K562 (cell line): ENCODE data around the gene CFAP54. TPM values are rescaled to one million over a fixed set of nuclear protein-coding genes. Genes with fewer than 3 reads are reported as not detected.
"Not testable (repeated sequence)": the region's sequence is repeated elsewhere in the genome, so short reads cannot be mapped to it uniquely, and the experiment has no call there.

Experiments used
- ATAC-seq: fragments of 200-7000 bp; cut with Tn5 transposase; 3 replicates; pipeline ENCODE4 v1.9.1; 2020; ENCODE audit warnings: moderate library complexity
- BruUV-seq: library from RNA; stranded (reverse); fragments of 400-500 nt; replicated peaks from 2 replicates; lab custom pipeline; 2021; lab: Mats Ljungman, UMichigan
- CTCF ChIA-PET: fragments of 300-600 bp; formaldehyde crosslinking; extraction: SDS; loops from one replicate; lab custom pipeline; 2021; ENCODE audit warnings: low intra/inter-chr PET ratio; lab: Yijun Ruan, JAX
- POLR2A ChIA-PET: fragments of 300-600, 350-650 bp; sonication (Branson Sonifier 250); formaldehyde crosslinking; extraction: SDS; loops from one replicate; lab custom pipeline; 2021; ENCODE audit warnings: antibody characterized with exemption, inconsistent platforms; lab: Yijun Ruan, JAX
- DNase-seq, 4 experiments: peaks; one replicate each; pipeline versions ENCODE4 v3.0.0 to v3.0.0-alpha.2; 2011 to 2018; ENCODE audit warnings: low spot score in 3 of 4, mixed read lengths in 3 of 4; ENCODE audit errors: extremely low read depth in 1 of 4
- FAIRE-seq: peaks from 2 replicates; lab custom pipeline; 2011; peaks lifted over from hg19 to GRCh38; lab: Jason Lieb, UNC
- H2AFZ ChIP-seq: 2 replicates; pipeline ENCODE4 v1.6.0; 2011; ENCODE audit warnings: low read depth, low read length, control low read depth, inconsistent platforms
- H3K27ac ChIP-seq: fragments of 200-600 bp; 3 replicates; pipeline ENCODE4 v1.8.0; 2011; ENCODE audit warnings: low read depth, mild to moderate bottlenecking, control low read depth, inconsistent platforms, low read length, moderate library complexity, mixed read lengths; ENCODE audit errors: extremely low read depth
- H3K27me3 ChIP-seq, 2 experiments: fragments of 300-600 bp in 1 of 2; 2 replicates in 1 of 2; 3 replicates in 1 of 2; pipeline versions ENCODE4 v1.6.0 to v1.8.0; 2011; ENCODE audit warnings: inconsistent platforms in 2 of 2, low read length in 2 of 2, mild to moderate bottlenecking in 1 of 2, mixed read lengths in 1 of 2, moderate library complexity in 1 of 2; ENCODE audit not compliant: control insufficient read depth in 2 of 2, insufficient read depth in 2 of 2
- H3K36me3 ChIP-seq: fragments of 300-600 bp; 3 replicates; pipeline ENCODE4 v1.8.0; 2011; ENCODE audit warnings: mild to moderate bottlenecking, low read length, inconsistent platforms; ENCODE audit not compliant: control insufficient read depth, insufficient read depth
- H3K4me1 ChIP-seq, 2 experiments: fragments of 200-600 bp in 1 of 2; replicated peaks in 1 of 2; 2 replicates in 1 of 2; 3 replicates in 1 of 2; pipeline versions ENCODE4 v1.5.1 to v1.8.0; 2011; ENCODE audit warnings: inconsistent platforms in 2 of 2, low read length in 2 of 2, mild to moderate bottlenecking in 1 of 2, mixed read lengths in 1 of 2, moderate library complexity in 1 of 2; ENCODE audit not compliant: control insufficient read depth in 2 of 2, insufficient read depth in 2 of 2
- H3K4me2 ChIP-seq: 2 replicates; pipeline ENCODE4 v1.6.1; 2011; ENCODE audit warnings: low read length, control low read depth, inconsistent platforms, mixed read lengths; ENCODE audit not compliant: insufficient read depth
- H3K4me3 ChIP-seq: fragments of 200-600 bp; sonication (generic), shearing (Covaris generic); 2 replicates; pipeline ENCODE4 v1.5.1; 2016; ENCODE audit warnings: control low read depth, inconsistent platforms
- H3K79me2 ChIP-seq: fragments of 200-600 bp; 3 replicates; pipeline ENCODE4 v1.8.0; 2011; ENCODE audit warnings: low read length, inconsistent platforms; ENCODE audit not compliant: control insufficient read depth, insufficient read depth
- H3K9ac ChIP-seq, 2 experiments: 2 replicates each; pipeline versions ENCODE4 v1.6.0 to v1.6.1; 2011; ENCODE audit warnings: low read depth in 2 of 2, low read length in 2 of 2, control low read depth in 1 of 2, inconsistent platforms in 1 of 2, mild to moderate bottlenecking in 1 of 2, mixed read lengths in 1 of 2; ENCODE audit not compliant: insufficient read depth in 1 of 2
- H3K9me1 ChIP-seq: one replicate; pipeline ENCODE4 v1.6.0; 2011; ENCODE audit warnings: inconsistent platforms, mild to moderate bottlenecking, low read length, moderate library complexity; ENCODE audit not compliant: control insufficient read depth, insufficient read depth
- H3K9me3 ChIP-seq: replicated peaks from 2 replicates; pipeline ENCODE4 v1.5.1; 2011; ENCODE audit warnings: low read depth, low read length, inconsistent platforms; ENCODE audit not compliant: control insufficient read depth, insufficient read depth
- H4K20me1 ChIP-seq: replicated peaks from 2 replicates; pipeline ENCODE4 v1.6.1; 2011; ENCODE audit warnings: low read length, inconsistent platforms, mixed read lengths; ENCODE audit not compliant: control insufficient read depth, insufficient read depth
- HDGF ChIP-seq: fragments of 450-650 bp; IDR thresholded peaks from 2 replicates; pipeline ENCODE4 v1.6.1; 2016
- NR2C1 ChIP-seq, 2 experiments: fragments of 450-650 bp; IDR thresholded peaks; 2 replicates each; pipeline ENCODE4 v1.6.1; 2017; ENCODE audit warnings: mild to moderate bottlenecking in 2 of 2, antibody characterized with exemption in 1 of 2, inconsistent platforms in 1 of 2, missing compliant biosample characterization in 1 of 2, missing genetic modification characterization in 1 of 2
- TEAD4 ChIP-seq, 2 experiments: sonication (generic) in 1 of 2; formaldehyde crosslinking in 1 of 2; IDR thresholded peaks; 2 replicates each; pipeline versions ENCODE4 v1.6.1 to v1.8.0; 2012 to 2022; ENCODE audit warnings: borderline replicate concordance in 1 of 2, inconsistent platforms in 1 of 2, low read length in 1 of 2, mild to moderate bottlenecking in 1 of 2, missing genetic modification reagents in 1 of 2
- ZNF224 ChIP-seq: sonication (generic); formaldehyde crosslinking; IDR thresholded peaks from 2 replicates; pipeline ENCODE4 v1.8.0; 2022; ENCODE audit warnings: mild to moderate bottlenecking, missing genetic modification reagents
- WGBS: fragments of 100-300 bp; shearing (Covaris generic); methylation state at CpG from one replicate; pipeline ENCODE4 v1.1.6; 2016; ENCODE audit warnings: low coverage, mixed read lengths; ENCODE audit not compliant: insufficient coverage; ENCODE audit errors: missing lambda C conversion rate; 5-methylcytosine and 5-hydroxymethylcytosine counted together
- in situ Hi-C: fragments of 300-500 bp; cut with MboI; formaldehyde crosslinking; loops from 4 replicates; pipeline ENCODE4 v1.15.0; 2018; ENCODE audit warnings: inconsistent platforms, mixed read lengths
- intact Hi-C: fragments of 100-400 bp; cut with micrococcal nuclease; formaldehyde crosslinking; loops from 2 replicates; pipeline ENCODE4 v1.14.2; 2022
- polyA plus RNA-seq, 8 experiments: library from polyadenylated mRNA; depleted of rRNA in 4 of 8; stranded (reverse) in 5 of 8; unstranded in 3 of 8; fragments of >200 nt; fragmentation: Nextera tagmentation in 2 of 8; fragmentation: Illumina TruSeq in 1 of 8; extraction: Ambion mirVana in 2 of 8; extraction: Trizol in 1 of 8; gene quantifications; 2 replicates each; pipeline versions ENCODE4 v1.2.1 to v1.2.3, GENCODE V29; 2011 to 2014; ENCODE audit warnings: inconsistent platforms in 1 of 8, missing spikeins in 1 of 8
- total RNA-seq, 7 experiments: library from RNA; depleted of rRNA in 6 of 7; stranded (reverse); fragments of >200 nt in 6 of 7; fragmentation: Illumina TruSeq in 2 of 7; extraction: Trizol in 2 of 7; gene quantifications; 2 replicates each; pipeline versions ENCODE4 v1.2.1 to v1.2.3, GENCODE V29; 2011 to 2021; ENCODE audit warnings: low replicate concordance in 1 of 7
- TF ChIP-seq, protein P1 (sequence below), 2 experiments: fragments of 450-650 bp; formaldehyde crosslinking in 1 of 2; IDR thresholded peaks; 2 replicates each; pipeline versions ENCODE4 v1.4.0 to v1.6.1; 2014 to 2020; ENCODE audit warnings: mild to moderate bottlenecking in 2 of 2, borderline replicate concordance in 1 of 2, low read depth in 1 of 2

The CFAP54 gene
- total and polyA plus RNA-seq, 9 of the 15 experiments (the other 6 are each of a cell fraction or from before 2014, with no cell fraction given): 0.03 to 0.23 (median 0.10) TPM; not detected in 3

DNA sequence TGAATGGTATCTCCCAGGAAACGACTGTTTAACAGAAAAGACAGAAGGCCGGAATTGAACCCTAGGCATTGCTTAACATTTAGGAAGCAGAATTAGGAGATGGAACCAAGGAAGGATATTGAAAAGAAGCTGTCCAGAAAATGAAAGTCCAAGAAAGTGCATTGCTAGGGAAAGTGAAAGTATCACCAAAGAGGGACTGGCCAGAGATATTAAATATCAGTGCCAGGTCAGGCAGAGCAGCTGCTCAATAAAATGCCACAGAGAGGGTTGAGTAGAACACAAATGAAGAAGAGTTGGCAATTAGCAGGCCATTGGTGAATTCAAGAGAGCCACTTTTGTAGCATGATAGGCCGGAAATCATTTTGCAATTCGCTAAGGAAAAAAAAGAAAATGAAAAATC is 101.6 kb downstream of the CFAP54 start:
- no peak overlapping the region for H3K27ac ChIP-seq
- TF ChIP-seq TEAD4 (IDR thresholded peaks at IDR 0.05; ENCODE audit: low read length) (no peak), TEAD4 (CRISPR knock-in tag; IDR thresholded peaks at IDR 0.05; ENCODE audit: borderline replicate concordance) (no peak), ZNF224 (CRISPR knock-in tag) (no peak), HDGF (no peak), NR2C1 (IDR thresholded peaks at IDR 0.05) (no peak), NR2C1 (tag; IDR thresholded peaks at IDR 0.05) (no peak)
- TF ChIP-seq, protein P1, sequence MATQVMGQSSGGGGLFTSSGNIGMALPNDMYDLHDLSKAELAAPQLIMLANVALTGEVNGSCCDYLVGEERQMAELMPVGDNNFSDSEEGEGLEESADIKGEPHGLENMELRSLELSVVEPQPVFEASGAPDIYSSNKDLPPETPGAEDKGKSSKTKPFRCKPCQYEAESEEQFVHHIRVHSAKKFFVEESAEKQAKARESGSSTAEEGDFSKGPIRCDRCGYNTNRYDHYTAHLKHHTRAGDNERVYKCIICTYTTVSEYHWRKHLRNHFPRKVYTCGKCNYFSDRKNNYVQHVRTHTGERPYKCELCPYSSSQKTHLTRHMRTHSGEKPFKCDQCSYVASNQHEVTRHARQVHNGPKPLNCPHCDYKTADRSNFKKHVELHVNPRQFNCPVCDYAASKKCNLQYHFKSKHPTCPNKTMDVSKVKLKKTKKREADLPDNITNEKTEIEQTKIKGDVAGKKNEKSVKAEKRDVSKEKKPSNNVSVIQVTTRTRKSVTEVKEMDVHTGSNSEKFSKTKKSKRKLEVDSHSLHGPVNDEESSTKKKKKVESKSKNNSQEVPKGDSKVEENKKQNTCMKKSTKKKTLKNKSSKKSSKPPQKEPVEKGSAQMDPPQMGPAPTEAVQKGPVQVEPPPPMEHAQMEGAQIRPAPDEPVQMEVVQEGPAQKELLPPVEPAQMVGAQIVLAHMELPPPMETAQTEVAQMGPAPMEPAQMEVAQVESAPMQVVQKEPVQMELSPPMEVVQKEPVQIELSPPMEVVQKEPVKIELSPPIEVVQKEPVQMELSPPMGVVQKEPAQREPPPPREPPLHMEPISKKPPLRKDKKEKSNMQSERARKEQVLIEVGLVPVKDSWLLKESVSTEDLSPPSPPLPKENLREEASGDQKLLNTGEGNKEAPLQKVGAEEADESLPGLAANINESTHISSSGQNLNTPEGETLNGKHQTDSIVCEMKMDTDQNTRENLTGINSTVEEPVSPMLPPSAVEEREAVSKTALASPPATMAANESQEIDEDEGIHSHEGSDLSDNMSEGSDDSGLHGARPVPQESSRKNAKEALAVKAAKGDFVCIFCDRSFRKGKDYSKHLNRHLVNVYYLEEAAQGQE (IDR thresholded peaks at IDR 0.05; ENCODE audit: borderline replicate concordance): no peak
- TF ChIP-seq, protein P1 (CRISPR knock-in tag; IDR thresholded peaks at IDR 0.05; ENCODE audit: low read depth): no peak
- no peaks in the 10 kb centered on the region for H4K20me1 ChIP-seq
- H3K9ac ChIP-seq: no peak overlapping the region
- DNase-seq (no peak), ATAC-seq (no peak), FAIRE-seq (no peak)
- no peaks in the 10 kb centered on the region for H3K9me3 ChIP-seq
- intact Hi-C loops: no loop called here
- H2AFZ ChIP-seq: no peak overlapping the region
- H3K27me3 ChIP-seq: no peaks in the 10 kb centered on the region
- POLR2A ChIA-PET: interaction anchor here (1.0 kb wide), 1 partner anchor 15 kb away, joined by 3 read pairs; no protein-coding TSS in a partner anchor
- no peak overlapping the region for H3K4me2 ChIP-seq
- H3K4me1 ChIP-seq: no peaks in the 10 kb centered on the region
- 5% methylated on average over 4 of the region's 4 CpGs for WGBS
- H3K9me1 ChIP-seq: no peaks in the 10 kb centered on the region
- no peaks in the 10 kb centered on the region for H3K79me2 ChIP-seq
- CTCF ChIA-PET: no interaction called here
- no TSS peak for BruUV-seq
- H3K4me3 ChIP-seq: no peak overlapping the region
- in situ Hi-C loops: no loop called here
- no peaks in the 10 kb centered on the region for H3K36me3 ChIP-seq

DNA sequence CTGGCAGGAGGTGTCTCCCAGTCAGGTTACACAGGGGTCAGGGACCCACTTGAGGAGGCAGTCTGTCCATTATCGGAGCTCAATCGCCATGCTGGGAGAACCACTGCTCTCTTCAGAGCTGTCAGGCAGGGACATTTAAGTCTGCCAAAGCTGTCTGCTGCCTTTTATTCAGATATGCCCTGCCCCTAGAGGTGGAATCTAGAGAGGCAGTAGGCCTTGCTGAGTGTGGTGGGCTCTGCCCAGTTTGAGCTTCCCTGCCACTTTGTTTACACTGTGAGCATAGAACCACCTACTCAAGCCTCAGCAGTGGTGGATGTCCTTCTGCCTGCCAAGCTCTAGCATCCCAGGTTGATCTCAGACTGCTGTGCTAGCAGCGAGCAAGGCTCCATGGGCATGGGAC is 115.0 kb downstream of the CFAP54 start:
- H3K27ac ChIP-seq, in situ Hi-C loops, H3K9me1 ChIP-seq, FAIRE-seq, H3K27me3 ChIP-seq, ATAC-seq, H3K4me1 ChIP-seq, DNase-seq, H3K4me3 ChIP-seq, H3K4me2 ChIP-seq, POLR2A ChIA-PET, H4K20me1 ChIP-seq, H3K9ac ChIP-seq, intact Hi-C loops, H2AFZ ChIP-seq, BruUV-seq, H3K36me3 ChIP-seq, H3K79me2 ChIP-seq, H3K9me3 ChIP-seq: not testable (repeated sequence)
- WGBS: 0% methylated on average over 3 of the region's 3 CpGs
- CTCF ChIA-PET: interaction anchor here (0.7 kb wide), 1 partner anchor 569 kb away, joined by 3 read pairs; the partner anchor contains the start of gene LTA4H
